Panc1 (cell line): ENCODE results near the gene CXCR6. TPM values are rescaled to one million over a fixed set of nuclear protein-coding genes. Genes with fewer than 3 reads are reported as not detected.

Experiments
- ATAC-seq: fragments of 200-7000 bp; cut with Tn5 transposase; 2 replicates; pipeline ENCODE4 v1.9.1; 2020; ENCODE audit warnings: mild to moderate bottlenecking, moderate library complexity
- BruUV-seq: library from RNA; stranded (reverse); fragments of 400-500 nt; replicated peaks from 2 replicates; lab custom pipeline; 2021; lab: Mats Ljungman, UMichigan
- CTCF ChIA-PET: fragments of 300-600 bp; sonication (Branson Sonifier 250); formaldehyde crosslinking; loops from one replicate; lab custom pipeline; 2022; ENCODE audit warnings: antibody characterized with exemption; lab: Charles Lee
- POLR2A ChIA-PET: fragments of 300-600 bp; sonication (Branson Sonifier 250); formaldehyde crosslinking; loops from one replicate; lab custom pipeline; 2022; ENCODE audit warnings: antibody characterized with exemption; lab: Charles Lee
- DNase-seq: peaks from one replicate; pipeline ENCODE4 v3.0.0-alpha.2; 2010; ENCODE audit warnings: low read depth, low spot score
- H3K27ac ChIP-seq: 2 replicates; pipeline ENCODE4 v1.5.1; 2011; ENCODE audit warnings: mild to moderate bottlenecking, low read length, inconsistent platforms
- H3K27me3 ChIP-seq: fragments of 200-500 bp; sonication (Bioruptor generic); 2 replicates; pipeline ENCODE4 v1.6.0; 2014; ENCODE audit warnings: low read length, inconsistent platforms; ENCODE audit not compliant: control insufficient read depth, insufficient read depth
- H3K36me3 ChIP-seq: fragments of 200-500 bp; sonication (Bioruptor generic); 2 replicates; pipeline ENCODE4 v1.5.1; 2014; ENCODE audit warnings: inconsistent platforms, mild to moderate bottlenecking, low read length, moderate library complexity; ENCODE audit not compliant: control insufficient read depth, insufficient read depth
- H3K4me1 ChIP-seq: 2 replicates; pipeline ENCODE4 v1.5.1; 2011; ENCODE audit warnings: inconsistent platforms, mild to moderate bottlenecking, low read length, moderate library complexity; ENCODE audit not compliant: control insufficient read depth, insufficient read depth
- H3K4me3 ChIP-seq, 2 experiments: 2 replicates each; pipeline ENCODE4 v1.5.1; 2011 to 2012; ENCODE audit warnings: low read depth in 2 of 2, low read length in 2 of 2, mild to moderate bottlenecking in 2 of 2, inconsistent platforms in 1 of 2, moderate library complexity in 1 of 2
- H3K9me3 ChIP-seq: fragments of 200-500 bp; sonication (Bioruptor generic); 2 replicates; pipeline ENCODE4 v1.5.1; 2014; ENCODE audit warnings: low read depth, mild to moderate bottlenecking, inconsistent platforms, low read length, moderate library complexity; ENCODE audit not compliant: control insufficient read depth, insufficient read depth
- POLR2AphosphoS5 ChIP-seq: IDR thresholded peaks from 2 replicates; pipeline ENCODE4 v1.6.1; 2012; ENCODE audit warnings: mild to moderate bottlenecking, low read depth, low read length, moderate library complexity
- SIN3A ChIP-seq: IDR thresholded peaks from 2 replicates; pipeline ENCODE4 v1.6.1; 2012; ENCODE audit warnings: low read depth, mild to moderate bottlenecking, low read length, moderate library complexity, borderline replicate concordance; ENCODE audit not compliant: insufficient read depth
- TCF7L2 ChIP-seq: IDR thresholded peaks from 2 replicates; pipeline ENCODE4 v1.6.1; 2011; ENCODE audit warnings: mild to moderate bottlenecking, low read depth, low read length, inconsistent platforms
- in situ Hi-C: cut with HindIII; loops from 2 replicates; pipeline ENCODE4 v1.10.0; 2016; ENCODE audit warnings: low sequenced_read_pairs, low pct_unique_long_range_greater_than_20kb
- intact Hi-C: fragments of 100-400 bp; cut with micrococcal nuclease; formaldehyde crosslinking; loops from one replicate; pipeline ENCODE4 v1.10.0; 2022; ENCODE audit not compliant: unreplicated experiment
- total RNA-seq: library from RNA; stranded (reverse); gene quantifications from one replicate; pipeline ENCODE4 v1.2.1, GENCODE V29; 2021; ENCODE audit not compliant: unreplicated experiment
- TF ChIP-seq, protein P1 (sequence below), 2 experiments: IDR thresholded peaks; 2 replicates each; pipeline ENCODE4 v1.6.1; 2011 to 2012; ENCODE audit warnings: low read depth in 2 of 2, control low read depth in 1 of 2, low read length in 1 of 2, mild to moderate bottlenecking in 1 of 2, moderate library complexity in 1 of 2; ENCODE audit not compliant: insufficient read depth in 1 of 2
- TF ChIP-seq, protein P2 (sequence below): fragments of 450-650 bp; IDR thresholded peaks from 2 replicates; pipeline ENCODE4 v1.5.1; 2017; ENCODE audit warnings: mild to moderate bottlenecking

Gene CXCR6
- total RNA-seq, 1 experiment from 2014 or later: not detected

DNA sequence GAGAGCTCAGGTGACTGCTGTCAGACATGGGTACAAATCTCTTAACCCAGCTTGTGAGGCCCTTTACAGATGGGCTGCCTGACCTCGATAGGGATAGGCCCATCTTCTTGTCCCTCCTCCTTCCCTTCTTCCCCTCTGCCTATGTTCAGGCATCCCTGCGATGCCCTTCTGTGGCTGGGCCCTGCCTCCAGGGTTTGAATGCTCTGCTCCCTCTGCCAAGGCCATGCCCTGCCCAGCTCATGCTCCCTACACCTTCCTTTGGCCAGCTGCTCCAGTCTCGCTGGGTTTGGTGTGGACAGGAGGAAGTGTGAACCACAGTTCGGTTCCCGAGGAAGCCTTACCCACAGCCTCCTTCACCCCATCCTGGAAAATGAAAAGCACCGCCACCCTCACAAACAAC, 48.1 kb downstream of the CXCR6 start:
- no TSS peak for BruUV-seq
- Histone ChIP-seq H3K9me3 (no peaks in the 10 kb centered on the region), H3K36me3 (peaks cover 3% of the 10 kb centered on the region; the same call in 1 of the 2 replicates), H3K4me3 (no peak overlapping the region), H3K27me3 (no peaks in the 10 kb centered on the region), H3K27ac (no peak overlapping the region), H3K4me1 (peaks cover 4% of the 10 kb centered on the region; the same call in 1 of the 2 replicates)
- ChIA-PET POLR2A (interaction anchor here (0.6 kb wide), 1 partner anchor 85 kb away, joined by 8 read pairs; no protein-coding TSS in a partner anchor), CTCF (no interaction called here)
- TF ChIP-seq TCF7L2 (no peak), POLR2AphosphoS5 (no peak), SIN3A (no peak)
- TF ChIP-seq, protein P1, sequence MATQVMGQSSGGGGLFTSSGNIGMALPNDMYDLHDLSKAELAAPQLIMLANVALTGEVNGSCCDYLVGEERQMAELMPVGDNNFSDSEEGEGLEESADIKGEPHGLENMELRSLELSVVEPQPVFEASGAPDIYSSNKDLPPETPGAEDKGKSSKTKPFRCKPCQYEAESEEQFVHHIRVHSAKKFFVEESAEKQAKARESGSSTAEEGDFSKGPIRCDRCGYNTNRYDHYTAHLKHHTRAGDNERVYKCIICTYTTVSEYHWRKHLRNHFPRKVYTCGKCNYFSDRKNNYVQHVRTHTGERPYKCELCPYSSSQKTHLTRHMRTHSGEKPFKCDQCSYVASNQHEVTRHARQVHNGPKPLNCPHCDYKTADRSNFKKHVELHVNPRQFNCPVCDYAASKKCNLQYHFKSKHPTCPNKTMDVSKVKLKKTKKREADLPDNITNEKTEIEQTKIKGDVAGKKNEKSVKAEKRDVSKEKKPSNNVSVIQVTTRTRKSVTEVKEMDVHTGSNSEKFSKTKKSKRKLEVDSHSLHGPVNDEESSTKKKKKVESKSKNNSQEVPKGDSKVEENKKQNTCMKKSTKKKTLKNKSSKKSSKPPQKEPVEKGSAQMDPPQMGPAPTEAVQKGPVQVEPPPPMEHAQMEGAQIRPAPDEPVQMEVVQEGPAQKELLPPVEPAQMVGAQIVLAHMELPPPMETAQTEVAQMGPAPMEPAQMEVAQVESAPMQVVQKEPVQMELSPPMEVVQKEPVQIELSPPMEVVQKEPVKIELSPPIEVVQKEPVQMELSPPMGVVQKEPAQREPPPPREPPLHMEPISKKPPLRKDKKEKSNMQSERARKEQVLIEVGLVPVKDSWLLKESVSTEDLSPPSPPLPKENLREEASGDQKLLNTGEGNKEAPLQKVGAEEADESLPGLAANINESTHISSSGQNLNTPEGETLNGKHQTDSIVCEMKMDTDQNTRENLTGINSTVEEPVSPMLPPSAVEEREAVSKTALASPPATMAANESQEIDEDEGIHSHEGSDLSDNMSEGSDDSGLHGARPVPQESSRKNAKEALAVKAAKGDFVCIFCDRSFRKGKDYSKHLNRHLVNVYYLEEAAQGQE (IDR thresholded peaks at IDR 0.05; ENCODE audit: insufficient read depth in 1 of 2, low read depth in 2 of 2, low read length in 1 of 2): no peak
- TF ChIP-seq, protein P2, sequence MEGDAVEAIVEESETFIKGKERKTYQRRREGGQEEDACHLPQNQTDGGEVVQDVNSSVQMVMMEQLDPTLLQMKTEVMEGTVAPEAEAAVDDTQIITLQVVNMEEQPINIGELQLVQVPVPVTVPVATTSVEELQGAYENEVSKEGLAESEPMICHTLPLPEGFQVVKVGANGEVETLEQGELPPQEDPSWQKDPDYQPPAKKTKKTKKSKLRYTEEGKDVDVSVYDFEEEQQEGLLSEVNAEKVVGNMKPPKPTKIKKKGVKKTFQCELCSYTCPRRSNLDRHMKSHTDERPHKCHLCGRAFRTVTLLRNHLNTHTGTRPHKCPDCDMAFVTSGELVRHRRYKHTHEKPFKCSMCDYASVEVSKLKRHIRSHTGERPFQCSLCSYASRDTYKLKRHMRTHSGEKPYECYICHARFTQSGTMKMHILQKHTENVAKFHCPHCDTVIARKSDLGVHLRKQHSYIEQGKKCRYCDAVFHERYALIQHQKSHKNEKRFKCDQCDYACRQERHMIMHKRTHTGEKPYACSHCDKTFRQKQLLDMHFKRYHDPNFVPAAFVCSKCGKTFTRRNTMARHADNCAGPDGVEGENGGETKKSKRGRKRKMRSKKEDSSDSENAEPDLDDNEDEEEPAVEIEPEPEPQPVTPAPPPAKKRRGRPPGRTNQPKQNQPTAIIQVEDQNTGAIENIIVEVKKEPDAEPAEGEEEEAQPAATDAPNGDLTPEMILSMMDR: no peak
- ATAC-seq (no peak), DNase-seq (no peak)
- intact Hi-C loops (no loop called here), in situ Hi-C loops (no loop called here)

DNA sequence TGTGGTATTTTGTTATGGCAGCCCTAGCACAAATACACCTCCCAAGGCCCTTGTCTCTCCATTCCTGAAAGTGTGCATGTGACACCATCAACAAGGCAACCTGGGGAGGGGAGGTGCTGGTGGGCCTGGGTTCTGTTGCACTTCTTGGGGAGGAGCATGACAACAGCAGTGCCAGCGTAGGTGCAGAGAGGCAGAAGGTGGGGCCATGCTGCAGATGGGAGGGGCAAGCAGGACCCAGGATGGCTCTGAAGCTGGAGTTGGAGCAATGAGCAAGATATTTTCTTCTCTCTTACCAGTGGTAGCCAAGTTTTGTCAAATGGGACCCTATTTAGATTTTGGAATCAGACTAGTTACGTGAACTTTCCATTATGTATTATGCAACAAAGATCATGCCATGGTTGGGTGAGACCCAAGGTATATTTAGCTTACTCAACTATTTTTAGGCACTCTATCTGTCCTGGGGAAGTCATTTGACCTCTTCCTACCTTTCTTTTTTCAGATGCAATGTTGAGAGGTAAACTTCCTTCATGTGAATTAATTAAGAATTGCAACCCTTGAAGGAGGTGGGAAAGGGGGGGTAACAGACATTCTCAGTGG, 49.0 kb downstream of the CXCR6 start:
- Histone ChIP-seq H3K4me3 (no peak overlapping the region), H3K9me3 (no peaks in the 10 kb centered on the region), H3K36me3 (peaks cover 3% of the 10 kb centered on the region; the same call in 1 of the 2 replicates), H3K27ac (no peak overlapping the region), H3K4me1 (no peaks in the 10 kb centered on the region), H3K27me3 (no peaks in the 10 kb centered on the region)
- intact Hi-C loops: no loop called here
- DNase-seq: no peak
- no peak for TF ChIP-seq TCF7L2
- TF ChIP-seq, protein P2: no peak
- TF ChIP-seq, protein P1 (IDR thresholded peaks at IDR 0.05; ENCODE audit: insufficient read depth in 1 of 2, low read depth in 2 of 2, low read length in 1 of 2): no peak
- POLR2A ChIA-PET: no interaction called here
- no TSS peak for BruUV-seq
- ATAC-seq: no peak
- in situ Hi-C loops: no loop called here
- CTCF ChIA-PET: no interaction called here
